HepG2 (cell line): ENCODE measurements around the gene TRA2B. TPM values are rescaled to one million over a fixed set of nuclear protein-coding genes. Genes with fewer than 3 reads are reported as not detected.

Experiments used
- ATAC-seq: fragments of 200-7000 bp; cut with Tn5 transposase; 3 replicates; pipeline ENCODE4 v1.9.1; 2020; ENCODE audit warnings: mild to moderate bottlenecking, moderate library complexity
- BruUV-seq: library from RNA; stranded (reverse); fragments of 400-500 nt; replicated peaks from 2 replicates; lab custom pipeline; 2021; lab: Mats Ljungman, UMichigan
- CTCF ChIA-PET: fragments of 300-600 bp; formaldehyde crosslinking; extraction: SDS; loops from one replicate; lab custom pipeline; 2021; ENCODE audit warnings: low total read pairs, inconsistent platforms, low intra/inter-chr PET ratio; lab: Yijun Ruan, JAX
- POLR2A ChIA-PET: fragments of 350-600 bp; sonication (Branson Sonifier 250); formaldehyde crosslinking; loops from one replicate; lab custom pipeline; 2020; ENCODE audit warnings: antibody characterized with exemption, inconsistent platforms; lab: Yijun Ruan, JAX
- DNase-seq: peaks from one replicate; pipeline ENCODE4 v3.0.0-alpha.2; 2015; ENCODE audit warnings: low spot score
- FAIRE-seq: peaks from 3 replicates; lab custom pipeline; 2011; peaks lifted over from hg19 to GRCh38; lab: Jason Lieb, UNC
- H2AFZ ChIP-seq: one replicate; pipeline ENCODE4 v1.6.1; 2011; ENCODE audit warnings: low read length, inconsistent platforms
- H3K27ac ChIP-seq: fragments of 300-600 bp; 3 replicates; pipeline ENCODE4 v1.8.0; 2011; ENCODE audit warnings: mixed run types, mild to moderate bottlenecking, mixed read lengths, low read length, inconsistent platforms; ENCODE audit not compliant: insufficient read depth; ENCODE audit errors: extremely low read length
- H3K27me3 ChIP-seq, 2 experiments: fragments of 200-600 bp in 1 of 2; 2 replicates in 1 of 2; 3 replicates in 1 of 2; pipeline versions ENCODE4 v1.6.0 to v1.8.0; 2011; ENCODE audit warnings: low read length in 2 of 2, mild to moderate bottlenecking in 2 of 2, moderate library complexity in 2 of 2, inconsistent platforms in 1 of 2; ENCODE audit not compliant: insufficient read depth in 2 of 2, control insufficient read depth in 1 of 2
- H3K36me3 ChIP-seq, 2 experiments: fragments of 200-600 bp in 1 of 2; replicated peaks in 1 of 2; 2 replicates in 1 of 2; 3 replicates in 1 of 2; pipeline versions ENCODE4 v1.5.1 to v1.8.0; 2011; ENCODE audit warnings: low read length in 2 of 2, inconsistent platforms in 1 of 2; ENCODE audit not compliant: insufficient read depth in 2 of 2, control insufficient read depth in 1 of 2
- H3K4me1 ChIP-seq: 2 replicates; pipeline ENCODE4 v1.5.1; 2012; ENCODE audit warnings: low read length, inconsistent platforms; ENCODE audit not compliant: insufficient read depth
- H3K4me2 ChIP-seq: 2 replicates; pipeline ENCODE4 v1.6.0; 2011; ENCODE audit warnings: low read depth, low read length, inconsistent platforms
- H3K4me3 ChIP-seq, 3 experiments: fragments of 200-600 bp in 1 of 3; sonication (generic), shearing (Covaris generic) in 1 of 3; replicated peaks in 1 of 3; 2 replicates each; pipeline ENCODE4 v1.5.1; 2011 to 2016; ENCODE audit warnings: low read length in 3 of 3, inconsistent platforms in 2 of 3, low read depth in 2 of 3, mild to moderate bottlenecking in 2 of 3, control low read depth in 1 of 3, mixed read lengths in 1 of 3; ENCODE audit not compliant: insufficient read depth in 1 of 3
- H3K79me2 ChIP-seq: one replicate; pipeline ENCODE4 v1.6.1; 2011; ENCODE audit warnings: low read length, inconsistent platforms; ENCODE audit not compliant: insufficient read depth
- H3K9ac ChIP-seq: 2 replicates; pipeline ENCODE4 v1.6.0; 2011; ENCODE audit warnings: mild to moderate bottlenecking, low read depth, low read length, inconsistent platforms; ENCODE audit not compliant: insufficient read depth
- H3K9me3 ChIP-seq: 2 replicates; pipeline ENCODE4 v1.5.1; 2012; ENCODE audit warnings: mild to moderate bottlenecking, low read length
- H4K20me1 ChIP-seq: 2 replicates; pipeline ENCODE4 v1.6.0; 2011; ENCODE audit warnings: inconsistent platforms, mild to moderate bottlenecking, low read length, moderate library complexity; ENCODE audit not compliant: insufficient read depth
- ETV6 ChIP-seq: sonication (generic); formaldehyde crosslinking; conservative IDR thresholded peaks from 2 replicates; pipeline ENCODE4 v1.4.0; 2020; ENCODE audit warnings: missing genetic modification reagents
- POLR2AphosphoS2 ChIP-seq: IDR thresholded peaks from 2 replicates; pipeline ENCODE4 v1.6.1; 2011; ENCODE audit warnings: low read depth, low read length, improper control_type of control experiment
- POLR2AphosphoS5 ChIP-seq: IDR thresholded peaks from 2 replicates; pipeline ENCODE4 v1.6.1; 2012; ENCODE audit warnings: low read depth, low read length
- POLR2G ChIP-seq: fragments of 200-400 bp; formaldehyde crosslinking; IDR thresholded peaks from 2 replicates; pipeline ENCODE4 v1.6.1; 2018; ENCODE audit warnings: mild to moderate bottlenecking, low read depth, low read length, moderate library complexity
- RBM22 ChIP-seq: fragments of 200-400 bp; formaldehyde crosslinking; optimal IDR thresholded peaks from 2 replicates; pipeline ENCODE3; 2017; ENCODE audit warnings: mild to moderate bottlenecking, low read length, moderate library complexity
- SP2 ChIP-seq: sonication (generic); formaldehyde crosslinking; IDR thresholded peaks from 2 replicates; pipeline ENCODE4 v1.5.1; 2020; ENCODE audit warnings: mild to moderate bottlenecking, missing genetic modification reagents
- SRSF1 ChIP-seq: fragments of 200-400 bp; formaldehyde crosslinking; optimal IDR thresholded peaks from 2 replicates; pipeline ENCODE3; 2017; ENCODE audit warnings: mild to moderate bottlenecking, low read depth, low read length, moderate library complexity
- ZNF550 ChIP-seq: sonication (generic); formaldehyde crosslinking; IDR thresholded peaks from 2 replicates; pipeline ENCODE4 v1.4.0; 2020; ENCODE audit warnings: mild to moderate bottlenecking, missing genetic modification reagents, borderline replicate concordance
- ZNF615 ChIP-seq: sonication (generic); formaldehyde crosslinking; IDR thresholded peaks from 2 replicates; pipeline ENCODE4 v1.5.0; 2020; ENCODE audit warnings: mild to moderate bottlenecking, missing genetic modification reagents, borderline replicate concordance
- ZSCAN25 ChIP-seq: sonication (generic); formaldehyde crosslinking; IDR thresholded peaks from 2 replicates; pipeline ENCODE4 v1.8.0; 2022; ENCODE audit warnings: mild to moderate bottlenecking, missing genetic modification reagents
- WGBS: methylation state at CpG from one replicate; pipeline ENCODE4 v1.1.6; 2017; ENCODE audit warnings: low lambda C conversion rate; 5-methylcytosine and 5-hydroxymethylcytosine counted together
- in situ Hi-C: cut with HindIII; loops from 2 replicates; pipeline ENCODE4 v1.10.0; 2017; ENCODE audit warnings: low pct_unique_long_range_greater_than_20kb; ENCODE audit not compliant: extremely low pct_ligation_motif_present
- intact Hi-C: fragments of 100-400 bp; cut with micrococcal nuclease; formaldehyde crosslinking; loops from one replicate; pipeline ENCODE4 v1.10.0; 2022; ENCODE audit not compliant: unreplicated experiment
- polyA plus RNA-seq, 8 experiments: library from polyadenylated mRNA; depleted of rRNA in 3 of 8; stranded (reverse) in 7 of 8; unstranded in 1 of 8; fragments of >200 nt; fragmentation: Illumina TruSeq in 4 of 8; extraction: Trizol in 4 of 8; gene quantifications; 2 replicates each; pipeline versions ENCODE4 v1.2.1 to v1.2.3, GENCODE V29; 2011 to 2016; ENCODE audit warnings: low read depth in 4 of 8, missing spikeins in 1 of 8, mixed read lengths in 1 of 8; ENCODE audit not compliant: insufficient read depth in 1 of 8
- total RNA-seq, 5 experiments: library from RNA; depleted of rRNA; stranded (reverse); fragments of >200 nt; fragmentation: Illumina TruSeq; extraction: Trizol; gene quantifications; 2 replicates each; pipeline ENCODE4 v1.2.3, GENCODE V29; 2016; ENCODE audit warnings: low read depth in 1 of 5
- TF ChIP-seq, protein P1 (sequence below): IDR thresholded peaks from 2 replicates; pipeline ENCODE4 v1.4.0; 2020; ENCODE audit warnings: mild to moderate bottlenecking, missing genetic modification reagents
- TF ChIP-seq, protein P2 (sequence below): sonication (generic); formaldehyde crosslinking; IDR thresholded peaks from 2 replicates; pipeline ENCODE4 v1.4.0; 2020; ENCODE audit warnings: missing genetic modification reagents, borderline replicate concordance

The TRA2B gene
- total and polyA plus RNA-seq, 2 of the 13 experiments (the other 11 are each of a cell fraction or from before 2014, with no cell fraction given) = 105 to 241 TPM

DNA sequence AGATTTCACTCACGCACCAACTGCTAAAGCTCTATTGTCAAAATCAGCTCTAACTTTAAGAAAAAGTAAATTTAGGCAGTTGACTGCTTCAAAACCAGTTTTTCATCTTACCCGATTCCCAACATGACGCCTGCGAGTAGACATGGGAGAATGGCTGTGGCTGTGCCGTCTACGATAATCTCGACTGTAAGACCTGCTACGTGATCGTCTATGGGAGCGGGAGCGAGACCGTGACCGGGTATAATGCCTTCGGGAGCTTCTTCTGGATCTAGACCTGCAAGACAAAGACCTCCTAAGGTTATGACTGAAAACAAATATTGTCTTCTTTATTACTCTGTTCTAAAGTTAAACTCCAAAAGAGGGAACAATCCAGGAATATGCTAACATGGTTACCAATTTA, 12.5 kb downstream of the TRA2B start:
- no peak overlapping the region for H3K4me3 ChIP-seq
- H3K4me1 ChIP-seq = peaks cover 65% of the 10 kb centered on the region
- H3K9ac ChIP-seq = no peak overlapping the region
- WGBS = 95% methylated on average over 14 of the region's 14 CpGs
- H3K27me3 ChIP-seq = no peaks in the 10 kb centered on the region
- ChIA-PET CTCF (no interaction called here), POLR2A (interaction anchor here (0.8 kb wide), 1 partner anchor 12 kb away, joined by 3 read pairs; the partner anchor contains the start of gene TRA2B)
- H4K20me1 ChIP-seq = peaks cover 90% of the 10 kb centered on the region
- TF ChIP-seq RBM22 = peak; percentile 98
- TF ChIP-seq ZNF615 = no peak
- TF ChIP-seq POLR2AphosphoS5 = peak; percentile 30; the same call in 1 of the 2 replicates
- no peak for TF ChIP-seq SRSF1
- TF ChIP-seq ZSCAN25 (CRISPR knock-in tag) = no peak
- intact Hi-C loops (no loop called here), in situ Hi-C loops (no loop called here)
- DNase-seq = no peak
- H3K79me2 ChIP-seq = peaks cover 100% of the 10 kb centered on the region
- no peak overlapping the region for H3K4me2 ChIP-seq
- FAIRE-seq = no peak
- H3K36me3 ChIP-seq = peaks cover 29 to 96% of the 10 kb centered on the region in 2 experiments
- H3K9me3 ChIP-seq = no peaks in the 10 kb centered on the region
- no peak overlapping the region for H2AFZ ChIP-seq
- BruUV-seq = no TSS peak
- no peak overlapping the region for H3K27ac ChIP-seq
- ATAC-seq = no peak

DNA sequence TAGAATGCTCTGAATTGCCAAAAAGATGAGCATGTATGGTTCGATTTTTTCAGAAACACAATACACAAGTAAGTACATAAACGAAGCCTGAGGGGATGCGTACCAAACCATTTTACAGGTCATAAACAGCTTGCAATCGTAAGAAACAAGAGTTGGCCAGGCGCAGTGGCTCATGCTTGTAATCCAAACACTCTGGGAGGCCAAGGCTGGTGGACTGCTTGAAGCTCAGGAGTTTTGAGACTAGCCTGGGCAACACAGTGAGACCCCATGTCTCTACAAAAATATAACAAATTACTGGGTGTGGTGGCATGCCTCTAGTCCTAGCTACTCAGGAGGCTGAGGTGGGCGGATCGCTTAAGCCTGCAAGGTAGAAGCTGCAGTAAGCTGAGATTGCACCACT, 13.4 kb downstream of the TRA2B start:
- POLR2A ChIA-PET = interaction anchor here (0.6 to 1.6 kb wide), 4 partner anchors 10 to 73 kb away, joined by 3 read pairs; partner anchors contain the start of gene TRA2B
- intact Hi-C loops = no loop called here
- no peak overlapping the region for H3K27ac ChIP-seq
- H3K27me3 ChIP-seq = no peaks in the 10 kb centered on the region
- BruUV-seq = no TSS peak
- no peak overlapping the region for H2AFZ ChIP-seq
- no peak overlapping the region for H3K4me2 ChIP-seq
- peaks cover 30 to 96% of the 10 kb centered on the region in 2 experiments for H3K36me3 ChIP-seq
- peaks cover 100% of the 10 kb centered on the region for H3K79me2 ChIP-seq
- in situ Hi-C loops = no loop called here
- 89% methylated on average over 7 of the region's 7 CpGs for WGBS
- no peak overlapping the region for H3K4me3 ChIP-seq
- no peak; the same call in 2 of the 3 replicates for ATAC-seq
- H3K9me3 ChIP-seq = no peaks in the 10 kb centered on the region
- H3K9ac ChIP-seq = no peak overlapping the region
- no peak for FAIRE-seq
- no peak for DNase-seq
- CTCF ChIA-PET = no interaction called here
- H4K20me1 ChIP-seq = peaks cover 88% of the 10 kb centered on the region
- H3K4me1 ChIP-seq = peaks cover 55% of the 10 kb centered on the region
- TF ChIP-seq POLR2AphosphoS2 = peak; percentile 34; the same call in 1 of the 2 replicates
- TF ChIP-seq POLR2G = peak; percentile 38; the same call in 1 of the 2 replicates
- TF ChIP-seq ETV6 = no peak
- TF ChIP-seq, protein P1, sequence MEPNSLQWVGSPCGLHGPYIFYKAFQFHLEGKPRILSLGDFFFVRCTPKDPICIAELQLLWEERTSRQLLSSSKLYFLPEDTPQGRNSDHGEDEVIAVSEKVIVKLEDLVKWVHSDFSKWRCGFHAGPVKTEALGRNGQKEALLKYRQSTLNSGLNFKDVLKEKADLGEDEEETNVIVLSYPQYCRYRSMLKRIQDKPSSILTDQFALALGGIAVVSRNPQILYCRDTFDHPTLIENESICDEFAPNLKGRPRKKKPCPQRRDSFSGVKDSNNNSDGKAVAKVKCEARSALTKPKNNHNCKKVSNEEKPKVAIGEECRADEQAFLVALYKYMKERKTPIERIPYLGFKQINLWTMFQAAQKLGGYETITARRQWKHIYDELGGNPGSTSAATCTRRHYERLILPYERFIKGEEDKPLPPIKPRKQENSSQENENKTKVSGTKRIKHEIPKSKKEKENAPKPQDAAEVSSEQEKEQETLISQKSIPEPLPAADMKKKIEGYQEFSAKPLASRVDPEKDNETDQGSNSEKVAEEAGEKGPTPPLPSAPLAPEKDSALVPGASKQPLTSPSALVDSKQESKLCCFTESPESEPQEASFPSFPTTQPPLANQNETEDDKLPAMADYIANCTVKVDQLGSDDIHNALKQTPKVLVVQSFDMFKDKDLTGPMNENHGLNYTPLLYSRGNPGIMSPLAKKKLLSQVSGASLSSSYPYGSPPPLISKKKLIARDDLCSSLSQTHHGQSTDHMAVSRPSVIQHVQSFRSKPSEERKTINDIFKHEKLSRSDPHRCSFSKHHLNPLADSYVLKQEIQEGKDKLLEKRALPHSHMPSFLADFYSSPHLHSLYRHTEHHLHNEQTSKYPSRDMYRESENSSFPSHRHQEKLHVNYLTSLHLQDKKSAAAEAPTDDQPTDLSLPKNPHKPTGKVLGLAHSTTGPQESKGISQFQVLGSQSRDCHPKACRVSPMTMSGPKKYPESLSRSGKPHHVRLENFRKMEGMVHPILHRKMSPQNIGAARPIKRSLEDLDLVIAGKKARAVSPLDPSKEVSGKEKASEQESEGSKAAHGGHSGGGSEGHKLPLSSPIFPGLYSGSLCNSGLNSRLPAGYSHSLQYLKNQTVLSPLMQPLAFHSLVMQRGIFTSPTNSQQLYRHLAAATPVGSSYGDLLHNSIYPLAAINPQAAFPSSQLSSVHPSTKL (CRISPR knock-in tag) = no peak
- no peak for TF ChIP-seq ZNF550
- TF ChIP-seq, protein P2, sequence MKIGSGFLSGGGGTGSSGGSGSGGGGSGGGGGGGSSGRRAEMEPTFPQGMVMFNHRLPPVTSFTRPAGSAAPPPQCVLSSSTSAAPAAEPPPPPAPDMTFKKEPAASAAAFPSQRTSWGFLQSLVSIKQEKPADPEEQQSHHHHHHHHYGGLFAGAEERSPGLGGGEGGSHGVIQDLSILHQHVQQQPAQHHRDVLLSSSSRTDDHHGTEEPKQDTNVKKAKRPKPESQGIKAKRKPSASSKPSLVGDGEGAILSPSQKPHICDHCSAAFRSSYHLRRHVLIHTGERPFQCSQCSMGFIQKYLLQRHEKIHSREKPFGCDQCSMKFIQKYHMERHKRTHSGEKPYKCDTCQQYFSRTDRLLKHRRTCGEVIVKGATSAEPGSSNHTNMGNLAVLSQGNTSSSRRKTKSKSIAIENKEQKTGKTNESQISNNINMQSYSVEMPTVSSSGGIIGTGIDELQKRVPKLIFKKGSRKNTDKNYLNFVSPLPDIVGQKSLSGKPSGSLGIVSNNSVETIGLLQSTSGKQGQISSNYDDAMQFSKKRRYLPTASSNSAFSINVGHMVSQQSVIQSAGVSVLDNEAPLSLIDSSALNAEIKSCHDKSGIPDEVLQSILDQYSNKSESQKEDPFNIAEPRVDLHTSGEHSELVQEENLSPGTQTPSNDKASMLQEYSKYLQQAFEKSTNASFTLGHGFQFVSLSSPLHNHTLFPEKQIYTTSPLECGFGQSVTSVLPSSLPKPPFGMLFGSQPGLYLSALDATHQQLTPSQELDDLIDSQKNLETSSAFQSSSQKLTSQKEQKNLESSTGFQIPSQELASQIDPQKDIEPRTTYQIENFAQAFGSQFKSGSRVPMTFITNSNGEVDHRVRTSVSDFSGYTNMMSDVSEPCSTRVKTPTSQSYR (CRISPR knock-in tag) = no peak
- TF ChIP-seq RBM22 = peak; percentile 80
- TF ChIP-seq SP2 (CRISPR knock-in tag) = no peak
